WTC11 (cell line): Measurements from ENCODE around the gene INKA2. TPM values are rescaled to one million over a fixed set of nuclear protein-coding genes. Genes with fewer than 3 reads are reported as not detected.

Source experiments
- ATAC-seq: fragments of 200-7000 bp; cut with Tn5 transposase; 2 replicates; pipeline ENCODE4 v1.10.0; 2021; ENCODE audit warnings: mild to moderate bottlenecking, moderate library complexity
- CTCF ChIA-PET: fragments of 300-600 bp; sonication (Branson Sonifier 250); formaldehyde crosslinking; loops from one replicate; lab custom pipeline; 2021; ENCODE audit warnings: antibody characterized with exemption; lab: Charles Lee
- POLR2A ChIA-PET: fragments of 350-600 bp; sonication (Branson Sonifier 250); formaldehyde crosslinking; loops from one replicate; lab custom pipeline; 2021; ENCODE audit warnings: antibody characterized with exemption; lab: Charles Lee
- DNase-seq: peaks from one replicate; pipeline ENCODE4 v3.0.0; 2021; ENCODE audit warnings: low spot score
- H3K27ac Mint-ChIP-seq: 2 replicates; pipeline ENCODE4 v1.8.0; 2021; ENCODE audit warnings: mixed read lengths
- H3K27me3 Mint-ChIP-seq: 2 replicates; pipeline ENCODE4 v1.8.0; 2021; ENCODE audit warnings: low read depth, mild to moderate bottlenecking, moderate library complexity, mixed read lengths
- H3K36me3 Mint-ChIP-seq: 2 replicates; pipeline ENCODE4 v1.8.0; 2021; ENCODE audit warnings: mixed read lengths
- H3K4me1 Mint-ChIP-seq: 2 replicates; pipeline ENCODE4 v1.8.0; 2022; ENCODE audit warnings: mixed read lengths
- H3K4me3 Mint-ChIP-seq: 2 replicates; pipeline ENCODE4 v1.8.0; 2021; ENCODE audit warnings: mild to moderate bottlenecking, moderate library complexity, mixed read lengths
- H3K9me3 Mint-ChIP-seq: 2 replicates; pipeline ENCODE4 v1.8.0; 2021; ENCODE audit warnings: mixed read lengths
- CREB1 ChIP-seq: sonication (generic); formaldehyde crosslinking; IDR thresholded peaks from 2 replicates; pipeline ENCODE4 v1.8.0; 2023; ENCODE audit warnings: mild to moderate bottlenecking, missing genetic modification reagents
- FOXK1 ChIP-seq: sonication (generic); formaldehyde crosslinking; IDR thresholded peaks from 2 replicates; pipeline ENCODE4 v1.8.0; 2022; ENCODE audit warnings: mild to moderate bottlenecking, moderate library complexity, missing genetic modification reagents
- FOXP1 ChIP-seq: sonication (generic); formaldehyde crosslinking; IDR thresholded peaks from 2 replicates; pipeline ENCODE4 v1.8.0; 2022; ENCODE audit warnings: missing genetic modification reagents, mild to moderate bottlenecking, moderate library complexity, borderline replicate concordance
- IRF2 ChIP-seq: sonication (generic); formaldehyde crosslinking; IDR thresholded peaks from 2 replicates; pipeline ENCODE4 v1.8.0; 2022; ENCODE audit warnings: low read depth, missing genetic modification reagents, borderline replicate concordance
- NR3C1 ChIP-seq: sonication (generic); formaldehyde crosslinking; conservative IDR thresholded peaks from 2 replicates; pipeline ENCODE4 v1.8.1; 2023; ENCODE audit warnings: low read depth, mild to moderate bottlenecking, missing genetic modification reagents
- RORB ChIP-seq: fragments of 250-450 bp; sonication (Bioruptor Pico); IDR thresholded peaks from 2 replicates; pipeline ENCODE4 v1.9.0; 2021; ENCODE audit warnings: mild to moderate bottlenecking
- SMAD3 ChIP-seq: sonication (generic); formaldehyde crosslinking; IDR thresholded peaks from 2 replicates; pipeline ENCODE4 v1.8.0; 2022; ENCODE audit warnings: missing genetic modification reagents, mild to moderate bottlenecking, borderline replicate concordance
- SMAD4 ChIP-seq: sonication (generic); formaldehyde crosslinking; IDR thresholded peaks from 2 replicates; pipeline ENCODE4 v1.8.0; 2022; ENCODE audit warnings: mild to moderate bottlenecking, missing genetic modification reagents
- SOX15 ChIP-seq: fragments of 250-450 bp; sonication (Bioruptor Pico); IDR thresholded peaks from 2 replicates; pipeline ENCODE4 v1.9.0; 2021; ENCODE audit warnings: mild to moderate bottlenecking
- SP1 ChIP-seq: sonication (generic); formaldehyde crosslinking; conservative IDR thresholded peaks from 2 replicates; pipeline ENCODE4 v1.8.1; 2022; ENCODE audit warnings: missing genetic modification reagents
- ZNF219 ChIP-seq: sonication (generic); formaldehyde crosslinking; IDR thresholded peaks from 2 replicates; pipeline ENCODE4 v1.8.0; 2023; ENCODE audit warnings: missing genetic modification reagents, mild to moderate bottlenecking, borderline replicate concordance
- ZNF317 ChIP-seq: sonication (generic); formaldehyde crosslinking; IDR thresholded peaks from 2 replicates; pipeline ENCODE4 v1.8.1; 2023; ENCODE audit warnings: low read depth, mild to moderate bottlenecking, moderate library complexity, missing genetic modification reagents, borderline replicate concordance
- ZNF416 ChIP-seq: fragments of 250-450 bp; sonication (Bioruptor Pico); IDR thresholded peaks from 2 replicates; pipeline ENCODE4 v1.9.0; 2021; ENCODE audit warnings: mild to moderate bottlenecking, inconsistent platforms
- total RNA-seq: library from RNA; stranded (reverse); gene quantifications from 3 replicates; pipeline ENCODE4 v1.2.3, GENCODE V29; 2021
- TF ChIP-seq, protein P1 (sequence below): sonication (generic); formaldehyde crosslinking; IDR thresholded peaks from 2 replicates; pipeline ENCODE4 v1.8.0; 2022; ENCODE audit warnings: mild to moderate bottlenecking, missing genetic modification reagents
- TF ChIP-seq, protein P2 (sequence below): fragments of 250-450 bp; sonication (Bioruptor Pico); IDR thresholded peaks from 2 replicates; pipeline ENCODE4 v1.9.0; 2021; ENCODE audit warnings: mild to moderate bottlenecking, borderline replicate concordance
- TF ChIP-seq, protein P3 (sequence below): sonication (generic); formaldehyde crosslinking; IDR thresholded peaks from 2 replicates; pipeline ENCODE4 v1.8.0; 2023; ENCODE audit warnings: mild to moderate bottlenecking, missing genetic modification reagents
- TF ChIP-seq, protein P4 (sequence below): sonication (generic); formaldehyde crosslinking; IDR thresholded peaks from 2 replicates; pipeline ENCODE4 v1.8.1; 2023; ENCODE audit warnings: mild to moderate bottlenecking, missing genetic modification reagents
- TF ChIP-seq, protein P5 (sequence below): sonication (generic); formaldehyde crosslinking; IDR thresholded peaks from 2 replicates; pipeline ENCODE4 v1.8.1; 2023; ENCODE audit warnings: mild to moderate bottlenecking, missing genetic modification reagents, moderate library complexity

INKA2 gene
- total RNA-seq, 1 experiment from 2014 or later: 20.1 TPM

DNA sequence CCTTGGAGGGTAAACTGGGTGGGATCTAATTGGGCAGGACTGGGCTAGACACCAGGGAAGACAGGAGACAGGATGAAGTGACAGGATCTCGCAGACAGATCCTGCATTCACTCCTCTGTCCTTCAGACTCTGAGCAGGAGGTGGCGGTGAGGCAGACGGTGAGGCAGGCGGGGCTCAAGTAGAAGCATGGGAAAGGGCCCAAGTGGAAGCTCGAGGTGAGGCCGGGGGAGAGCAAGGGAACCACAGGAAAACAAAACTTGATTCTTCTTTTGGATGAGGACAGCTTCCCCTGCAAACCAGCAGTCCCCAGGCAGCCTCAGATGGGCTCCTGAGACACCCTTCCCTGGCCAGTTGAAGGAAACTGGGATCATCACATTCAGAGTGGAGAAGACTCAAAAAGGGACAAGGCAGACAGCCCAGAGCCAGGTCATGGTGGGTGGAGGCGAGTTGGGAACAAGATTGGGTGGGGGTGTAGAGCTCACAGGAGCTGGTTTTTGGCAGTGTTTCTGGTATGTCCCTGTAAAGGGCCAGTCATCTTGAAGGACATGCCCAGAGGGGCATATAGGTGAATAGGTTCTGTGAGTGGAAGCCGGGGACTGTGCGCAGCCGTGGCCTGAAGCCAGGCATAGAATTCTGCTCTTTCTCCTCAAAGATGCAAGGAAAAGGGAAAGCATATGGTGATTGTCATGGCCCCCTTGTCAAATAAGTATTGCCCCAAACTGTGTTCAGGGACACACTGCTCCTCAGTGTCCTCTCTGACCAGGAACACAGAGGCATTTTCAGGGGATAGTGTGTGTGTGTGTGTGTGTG is 18.0 kb downstream of the INKA2 start:
- Mint-ChIP-seq H3K4me3 (no peak overlapping the region), H3K27me3 (no peaks in the 10 kb centered on the region), H3K9me3 (no peaks in the 10 kb centered on the region), H3K36me3 (no peaks in the 10 kb centered on the region; the same call in 1 of the 2 replicates), H3K4me1 (peaks cover 57% of the 10 kb centered on the region), H3K27ac (peak overlapping the region; percentile 54)
- DNase-seq: no peak
- peak; percentile 24 for ATAC-seq
- POLR2A ChIA-PET: interaction anchor here (0.9 to 1.5 kb wide), 2 partner anchors 17 to 18 kb away, joined by 3 to 5 read pairs; partner anchors contain the start of gene INKA2
- no peak for TF ChIP-seq FOXP1
- TF ChIP-seq SMAD3 (CRISPR knock-in tag): no peak
- no peak for TF ChIP-seq ZNF416
- CTCF ChIA-PET: interaction anchor here (0.6 to 2.5 kb wide), 9 partner anchors 15 to 239 kb away, joined by 3 to 12 read pairs (median 5); partner anchors contain the start of gene INKA2

DNA sequence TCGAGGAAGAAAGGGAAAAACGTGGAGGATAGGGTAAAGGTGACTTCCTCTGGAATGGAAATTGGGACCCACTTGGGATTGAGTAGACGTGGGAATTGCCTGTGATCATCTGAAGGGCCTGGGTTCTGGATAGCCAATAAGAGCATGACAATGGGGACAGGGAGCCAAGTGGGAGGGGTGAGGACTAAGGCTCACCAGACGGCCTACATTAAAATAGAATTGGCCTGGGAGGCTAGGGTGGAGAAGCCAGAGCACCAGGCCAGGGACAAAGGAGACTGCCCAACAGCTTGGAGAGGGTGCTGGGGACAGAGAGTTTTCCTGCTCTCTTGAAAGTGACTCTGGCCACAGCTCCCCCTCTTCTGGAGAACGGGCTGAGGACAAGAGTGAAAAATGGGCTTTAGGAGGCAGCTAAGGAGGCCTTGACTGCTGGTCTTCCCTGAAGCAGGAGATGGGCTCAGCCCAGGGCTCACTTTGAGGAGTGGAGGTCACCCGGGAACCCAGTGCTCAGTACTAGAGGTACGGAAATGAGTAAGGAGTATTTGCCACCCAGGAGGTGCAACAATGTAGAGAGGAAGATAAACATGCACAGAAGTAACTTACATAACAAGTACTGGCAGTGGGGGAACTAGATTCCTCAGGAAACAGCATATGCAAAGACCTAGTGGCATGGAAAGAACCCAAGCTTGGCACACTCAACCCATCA is 18.8 kb downstream of the INKA2 start:
- no peak for DNase-seq
- Mint-ChIP-seq H3K27me3 (no peaks in the 10 kb centered on the region), H3K4me3 (no peak overlapping the region), H3K9me3 (no peaks in the 10 kb centered on the region), H3K4me1 (peaks cover 51% of the 10 kb centered on the region), H3K27ac (peak overlapping the region; percentile 58), H3K36me3 (no peaks in the 10 kb centered on the region)
- POLR2A ChIA-PET: interaction anchor here (0.9 to 1.5 kb wide), 2 partner anchors 18 to 19 kb away, joined by 3 to 5 read pairs; partner anchors contain the start of gene INKA2
- TF ChIP-seq NR3C1 (CRISPR knock-in tag) (no peak), FOXK1 (0 out of 2 replicates have a peak, but pooled peaks have one; percentile 30)
- TF ChIP-seq, protein P1, sequence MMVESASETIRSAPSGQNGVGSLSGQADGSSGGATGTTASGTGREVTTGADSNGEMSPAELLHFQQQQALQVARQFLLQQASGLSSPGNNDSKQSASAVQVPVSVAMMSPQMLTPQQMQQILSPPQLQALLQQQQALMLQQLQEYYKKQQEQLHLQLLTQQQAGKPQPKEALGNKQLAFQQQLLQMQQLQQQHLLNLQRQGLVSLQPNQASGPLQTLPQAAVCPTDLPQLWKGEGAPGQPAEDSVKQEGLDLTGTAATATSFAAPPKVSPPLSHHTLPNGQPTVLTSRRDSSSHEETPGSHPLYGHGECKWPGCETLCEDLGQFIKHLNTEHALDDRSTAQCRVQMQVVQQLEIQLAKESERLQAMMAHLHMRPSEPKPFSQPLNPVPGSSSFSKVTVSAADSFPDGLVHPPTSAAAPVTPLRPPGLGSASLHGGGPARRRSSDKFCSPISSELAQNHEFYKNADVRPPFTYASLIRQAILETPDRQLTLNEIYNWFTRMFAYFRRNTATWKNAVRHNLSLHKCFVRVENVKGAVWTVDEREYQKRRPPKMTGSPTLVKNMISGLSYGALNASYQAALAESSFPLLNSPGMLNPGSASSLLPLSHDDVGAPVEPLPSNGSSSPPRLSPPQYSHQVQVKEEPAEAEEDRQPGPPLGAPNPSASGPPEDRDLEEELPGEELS (CRISPR knock-in tag): peak; percentile 32; the same call in 1 of the 2 replicates
- CTCF ChIA-PET: interaction anchor here (1.0 to 2.5 kb wide), 8 partner anchors 16 to 238 kb away, joined by 3 to 12 read pairs (median 6); no protein-coding TSS in a partner anchor
- peak; percentile 15 for ATAC-seq

DNA sequence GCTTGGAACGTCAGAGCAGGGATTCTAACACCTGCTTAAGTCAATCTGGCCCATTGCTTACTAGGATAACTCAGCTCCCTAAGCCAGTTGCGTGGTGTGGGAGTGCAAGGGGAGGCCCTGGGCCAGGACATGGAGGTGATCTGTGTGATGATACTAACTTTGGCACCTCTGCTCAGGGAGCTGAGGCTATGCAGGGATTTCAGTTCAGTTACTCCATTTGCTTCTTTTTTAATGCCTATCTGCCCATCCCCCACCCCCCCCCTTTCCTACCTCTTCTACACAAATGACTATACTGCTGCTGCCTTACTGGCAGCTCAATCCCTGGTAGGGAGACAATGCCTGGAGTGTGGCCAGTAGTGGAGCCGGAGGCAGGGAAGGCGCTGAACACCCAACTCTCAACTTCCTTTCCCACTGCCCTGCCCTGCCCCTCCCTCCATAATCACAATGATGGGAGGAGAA is 19.5 kb downstream of the INKA2 start:
- Mint-ChIP-seq H3K36me3 (no peaks in the 10 kb centered on the region), H3K27me3 (no peaks in the 10 kb centered on the region), H3K27ac (peak overlapping the region; percentile 58), H3K4me3 (no peak overlapping the region), H3K9me3 (no peaks in the 10 kb centered on the region), H3K4me1 (peaks cover 44% of the 10 kb centered on the region)
- no peak for ATAC-seq
- ChIA-PET POLR2A (no interaction called here), CTCF (interaction anchor here (1.0 to 2.5 kb wide), 4 partner anchors 28 to 238 kb away, joined by 3 to 12 read pairs (median 6); no protein-coding TSS in a partner anchor)
- no peak for DNase-seq
- TF ChIP-seq RORB (no peak), SMAD4 (CRISPR knock-in tag) (no peak), ZNF219 (CRISPR knock-in tag) (no peak), NR3C1 (CRISPR knock-in tag) (no peak), SOX15 (CRISPR knock-in tag) (no peak), SP1 (CRISPR knock-in tag) (no peak), IRF2 (CRISPR knock-in tag) (no peak), ZNF317 (CRISPR knock-in tag) (no peak), CREB1 (no peak)
- TF ChIP-seq, protein P2, sequence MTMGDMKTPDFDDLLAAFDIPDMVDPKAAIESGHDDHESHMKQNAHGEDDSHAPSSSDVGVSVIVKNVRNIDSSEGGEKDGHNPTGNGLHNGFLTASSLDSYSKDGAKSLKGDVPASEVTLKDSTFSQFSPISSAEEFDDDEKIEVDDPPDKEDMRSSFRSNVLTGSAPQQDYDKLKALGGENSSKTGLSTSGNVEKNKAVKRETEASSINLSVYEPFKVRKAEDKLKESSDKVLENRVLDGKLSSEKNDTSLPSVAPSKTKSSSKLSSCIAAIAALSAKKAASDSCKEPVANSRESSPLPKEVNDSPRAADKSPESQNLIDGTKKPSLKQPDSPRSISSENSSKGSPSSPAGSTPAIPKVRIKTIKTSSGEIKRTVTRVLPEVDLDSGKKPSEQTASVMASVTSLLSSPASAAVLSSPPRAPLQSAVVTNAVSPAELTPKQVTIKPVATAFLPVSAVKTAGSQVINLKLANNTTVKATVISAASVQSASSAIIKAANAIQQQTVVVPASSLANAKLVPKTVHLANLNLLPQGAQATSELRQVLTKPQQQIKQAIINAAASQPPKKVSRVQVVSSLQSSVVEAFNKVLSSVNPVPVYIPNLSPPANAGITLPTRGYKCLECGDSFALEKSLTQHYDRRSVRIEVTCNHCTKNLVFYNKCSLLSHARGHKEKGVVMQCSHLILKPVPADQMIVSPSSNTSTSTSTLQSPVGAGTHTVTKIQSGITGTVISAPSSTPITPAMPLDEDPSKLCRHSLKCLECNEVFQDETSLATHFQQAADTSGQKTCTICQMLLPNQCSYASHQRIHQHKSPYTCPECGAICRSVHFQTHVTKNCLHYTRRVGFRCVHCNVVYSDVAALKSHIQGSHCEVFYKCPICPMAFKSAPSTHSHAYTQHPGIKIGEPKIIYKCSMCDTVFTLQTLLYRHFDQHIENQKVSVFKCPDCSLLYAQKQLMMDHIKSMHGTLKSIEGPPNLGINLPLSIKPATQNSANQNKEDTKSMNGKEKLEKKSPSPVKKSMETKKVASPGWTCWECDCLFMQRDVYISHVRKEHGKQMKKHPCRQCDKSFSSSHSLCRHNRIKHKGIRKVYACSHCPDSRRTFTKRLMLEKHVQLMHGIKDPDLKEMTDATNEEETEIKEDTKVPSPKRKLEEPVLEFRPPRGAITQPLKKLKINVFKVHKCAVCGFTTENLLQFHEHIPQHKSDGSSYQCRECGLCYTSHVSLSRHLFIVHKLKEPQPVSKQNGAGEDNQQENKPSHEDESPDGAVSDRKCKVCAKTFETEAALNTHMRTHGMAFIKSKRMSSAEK: no peak
- TF ChIP-seq, protein P3, sequence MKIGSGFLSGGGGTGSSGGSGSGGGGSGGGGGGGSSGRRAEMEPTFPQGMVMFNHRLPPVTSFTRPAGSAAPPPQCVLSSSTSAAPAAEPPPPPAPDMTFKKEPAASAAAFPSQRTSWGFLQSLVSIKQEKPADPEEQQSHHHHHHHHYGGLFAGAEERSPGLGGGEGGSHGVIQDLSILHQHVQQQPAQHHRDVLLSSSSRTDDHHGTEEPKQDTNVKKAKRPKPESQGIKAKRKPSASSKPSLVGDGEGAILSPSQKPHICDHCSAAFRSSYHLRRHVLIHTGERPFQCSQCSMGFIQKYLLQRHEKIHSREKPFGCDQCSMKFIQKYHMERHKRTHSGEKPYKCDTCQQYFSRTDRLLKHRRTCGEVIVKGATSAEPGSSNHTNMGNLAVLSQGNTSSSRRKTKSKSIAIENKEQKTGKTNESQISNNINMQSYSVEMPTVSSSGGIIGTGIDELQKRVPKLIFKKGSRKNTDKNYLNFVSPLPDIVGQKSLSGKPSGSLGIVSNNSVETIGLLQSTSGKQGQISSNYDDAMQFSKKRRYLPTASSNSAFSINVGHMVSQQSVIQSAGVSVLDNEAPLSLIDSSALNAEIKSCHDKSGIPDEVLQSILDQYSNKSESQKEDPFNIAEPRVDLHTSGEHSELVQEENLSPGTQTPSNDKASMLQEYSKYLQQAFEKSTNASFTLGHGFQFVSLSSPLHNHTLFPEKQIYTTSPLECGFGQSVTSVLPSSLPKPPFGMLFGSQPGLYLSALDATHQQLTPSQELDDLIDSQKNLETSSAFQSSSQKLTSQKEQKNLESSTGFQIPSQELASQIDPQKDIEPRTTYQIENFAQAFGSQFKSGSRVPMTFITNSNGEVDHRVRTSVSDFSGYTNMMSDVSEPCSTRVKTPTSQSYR: no peak
- TF ChIP-seq, protein P4, sequence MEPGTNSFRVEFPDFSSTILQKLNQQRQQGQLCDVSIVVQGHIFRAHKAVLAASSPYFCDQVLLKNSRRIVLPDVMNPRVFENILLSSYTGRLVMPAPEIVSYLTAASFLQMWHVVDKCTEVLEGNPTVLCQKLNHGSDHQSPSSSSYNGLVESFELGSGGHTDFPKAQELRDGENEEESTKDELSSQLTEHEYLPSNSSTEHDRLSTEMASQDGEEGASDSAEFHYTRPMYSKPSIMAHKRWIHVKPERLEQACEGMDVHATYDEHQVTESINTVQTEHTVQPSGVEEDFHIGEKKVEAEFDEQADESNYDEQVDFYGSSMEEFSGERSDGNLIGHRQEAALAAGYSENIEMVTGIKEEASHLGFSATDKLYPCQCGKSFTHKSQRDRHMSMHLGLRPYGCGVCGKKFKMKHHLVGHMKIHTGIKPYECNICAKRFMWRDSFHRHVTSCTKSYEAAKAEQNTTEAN: no peak
- TF ChIP-seq, protein P5, sequence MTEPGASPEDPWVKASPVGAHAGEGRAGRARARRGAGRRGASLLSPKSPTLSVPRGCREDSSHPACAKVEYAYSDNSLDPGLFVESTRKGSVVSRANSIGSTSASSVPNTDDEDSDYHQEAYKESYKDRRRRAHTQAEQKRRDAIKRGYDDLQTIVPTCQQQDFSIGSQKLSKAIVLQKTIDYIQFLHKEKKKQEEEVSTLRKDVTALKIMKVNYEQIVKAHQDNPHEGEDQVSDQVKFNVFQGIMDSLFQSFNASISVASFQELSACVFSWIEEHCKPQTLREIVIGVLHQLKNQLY (CRISPR knock-in tag): no peak
